Stomach smooth muscle (tissue), 2 donors: ENCODE results near the gene TM2D1.
"Not testable (repeated sequence)": the region's sequence is repeated elsewhere in the genome, so short reads cannot be mapped to it uniquely, and the experiment has no call there.

ENCODE experiments used
- H3K27ac ChIP-seq: one replicate; pipeline ENCODE4 v1.7.0; 2013; ENCODE audit warnings: mild to moderate bottlenecking, low read length, inconsistent platforms
- H3K27me3 ChIP-seq, 2 donors: one replicate each; pipeline ENCODE4 v1.7.0; 2013; ENCODE audit warnings: low read length in 2 of 2; ENCODE audit not compliant: insufficient read depth in 2 of 2, control insufficient read depth in 1 of 2
- H3K36me3 ChIP-seq, 2 donors: one replicate each; pipeline ENCODE4 v1.7.0; 2013; ENCODE audit warnings: low read length in 2 of 2; ENCODE audit not compliant: control insufficient read depth in 2 of 2, insufficient read depth in 2 of 2
- H3K4me1 ChIP-seq: one replicate; pipeline ENCODE4 v1.7.0; 2013; ENCODE audit warnings: low read length; ENCODE audit not compliant: control insufficient read depth, insufficient read depth
- H3K4me3 ChIP-seq, 2 donors: one replicate each; pipeline ENCODE4 v1.7.0; 2013; ENCODE audit warnings: low read length in 2 of 2
- H3K9ac ChIP-seq, 2 donors: one replicate each; pipeline ENCODE4 v1.7.0; 2013; ENCODE audit warnings: low read length in 2 of 2, mild to moderate bottlenecking in 1 of 2
- H3K9me3 ChIP-seq, 2 donors: one replicate each; pipeline ENCODE4 v1.7.0; 2013; ENCODE audit warnings: low read length in 2 of 2; ENCODE audit not compliant: control insufficient read depth in 2 of 2
- donor health status: healthy.
- donor health status: Pancreatic carcinoma.

Gene TM2D1

GRCh38 chr1:61676881-61677280 lies 48.1 kb downstream of the TM2D1 start:
- H3K4me1 ChIP-seq, H3K9ac ChIP-seq, H3K36me3 ChIP-seq, H3K27me3 ChIP-seq, H3K4me3 ChIP-seq, H3K9me3 ChIP-seq, H3K27ac ChIP-seq: not testable (repeated sequence)

- no peaks in the 10 kb centered on the region for H3K9me3 ChIP-seq
- H3K9ac ChIP-seq: no peak overlapping the region
- no peaks in the 10 kb centered on the region for H3K36me3 ChIP-seq
- no peak overlapping the region for H3K27ac ChIP-seq
- H3K4me3 ChIP-seq: no peak overlapping the region
- H3K27me3 ChIP-seq: no peaks in the 10 kb centered on the region
- no peaks in the 10 kb centered on the region for H3K4me1 ChIP-seq
Measured at GRCh38 chr1:61674221-61674620, 50.7 kb downstream of the TM2D1 start.

- H3K4me3 ChIP-seq: no peak overlapping the region
- no peaks in the 10 kb centered on the region for H3K27me3 ChIP-seq
- no peak overlapping the region for H3K9ac ChIP-seq
- H3K27ac ChIP-seq: no peak overlapping the region
- H3K4me1 ChIP-seq: no peaks in the 10 kb centered on the region
- no peaks in the 10 kb centered on the region for H3K9me3 ChIP-seq
- H3K36me3 ChIP-seq: no peaks in the 10 kb centered on the region
Measured at GRCh38 chr1:61672376-61672775, 52.6 kb downstream of the TM2D1 start.

- no peak overlapping the region for H3K4me3 ChIP-seq
- H3K27me3 ChIP-seq: no peaks in the 10 kb centered on the region
- H3K4me1 ChIP-seq: no peaks in the 10 kb centered on the region
- no peak overlapping the region for H3K9ac ChIP-seq
- H3K9me3 ChIP-seq: no peaks in the 10 kb centered on the region
- H3K27ac ChIP-seq: no peak overlapping the region
- no peaks in the 10 kb centered on the region for H3K36me3 ChIP-seq
Measured at GRCh38 chr1:61670445-61670844, 54.5 kb downstream of the TM2D1 start.

- Histone ChIP-seq H3K4me1 (no peaks in the 10 kb centered on the region), H3K27me3 (no peaks in the 10 kb centered on the region)
Measured at GRCh38 chr1:61670016-61670415, 54.9 kb downstream of the TM2D1 start.

GRCh38 chr1:61659061-61659460 lies 65.9 kb downstream of the TM2D1 start:
- H3K4me3 ChIP-seq: no peak overlapping the region
- no peaks in the 10 kb centered on the region for H3K9me3 ChIP-seq
- H3K36me3 ChIP-seq: no peaks in the 10 kb centered on the region
- H3K27ac ChIP-seq: no peak overlapping the region
- H3K27me3 ChIP-seq: no peaks in the 10 kb centered on the region
- H3K4me1 ChIP-seq: no peaks in the 10 kb centered on the region
- no peak overlapping the region for H3K9ac ChIP-seq

More at GRCh38 chr1:61670016-61670415, 54.9 kb downstream of the TM2D1 start:
- H3K4me3 ChIP-seq: no peak overlapping the region
- no peaks in the 10 kb centered on the region for H3K9me3 ChIP-seq
- H3K36me3 ChIP-seq: no peaks in the 10 kb centered on the region
- H3K9ac ChIP-seq: no peak overlapping the region
- H3K27ac ChIP-seq: no peak overlapping the region

GRCh38 chr1:61655453-61655852 lies 69.5 kb downstream of the TM2D1 start:
- H3K4me1 ChIP-seq: no peaks in the 10 kb centered on the region
- no peaks in the 10 kb centered on the region for H3K9me3 ChIP-seq
- no peak overlapping the region for H3K4me3 ChIP-seq
- H3K27me3 ChIP-seq: no peaks in the 10 kb centered on the region
- H3K27ac ChIP-seq: no peak overlapping the region
- H3K9ac ChIP-seq: no peak overlapping the region
- H3K36me3 ChIP-seq: no peaks in the 10 kb centered on the region

GRCh38 chr1:61654067-61654466 lies 70.9 kb downstream of the TM2D1 start:
- Histone ChIP-seq H3K4me3 (no peak overlapping the region), H3K4me1 (no peaks in the 10 kb centered on the region), H3K9ac (no peak overlapping the region), H3K27me3 (no peaks in the 10 kb centered on the region), H3K27ac (no peak overlapping the region), H3K9me3 (no peaks in the 10 kb centered on the region), H3K36me3 (no peaks in the 10 kb centered on the region)

GRCh38 chr1:61648983-61649742 lies 75.8 kb downstream of the TM2D1 start:
- no peaks in the 10 kb centered on the region for H3K9me3 ChIP-seq
- H3K27me3 ChIP-seq: no peaks in the 10 kb centered on the region
- H3K4me1 ChIP-seq: no peaks in the 10 kb centered on the region
- no peak overlapping the region for H3K27ac ChIP-seq
- H3K4me3 ChIP-seq: no peak overlapping the region
- no peak overlapping the region for H3K9ac ChIP-seq
- no peaks in the 10 kb centered on the region for H3K36me3 ChIP-seq

GRCh38 chr1:61647142-61647541 lies 77.8 kb downstream of the TM2D1 start:
- Histone ChIP-seq H3K9ac (no peak overlapping the region), H3K27ac (no peak overlapping the region), H3K4me1 (no peaks in the 10 kb centered on the region), H3K4me3 (no peak overlapping the region), H3K36me3 (no peaks in the 10 kb centered on the region), H3K9me3 (no peaks in the 10 kb centered on the region), H3K27me3 (no peaks in the 10 kb centered on the region)

GRCh38 chr1:61645476-61645875 lies 79.5 kb downstream of the TM2D1 start:
- Histone ChIP-seq H3K9me3 (no peaks in the 10 kb centered on the region), H3K36me3 (no peaks in the 10 kb centered on the region), H3K27me3 (no peaks in the 10 kb centered on the region), H3K4me1 (peaks cover 7% of the 10 kb centered on the region), H3K27ac (no peak overlapping the region), H3K9ac (no peak overlapping the region), H3K4me3 (no peak overlapping the region)
